Sciatic nerve (tissue), 2 donors: Measurements from ENCODE around the gene ADGRG3. TPM values are rescaled to one million over a fixed set of nuclear protein-coding genes. Genes with fewer than 3 reads are reported as not detected.

Experiments
- ATAC-seq: fragments of 200-7000 bp; cut with Tn5 transposase; one replicate; pipeline ENCODE4 v1.9.1; 2020; ENCODE audit warnings: mild to moderate bottlenecking, moderate library complexity
- DNase-seq: peaks from one replicate; pipeline ENCODE4 v3.0.0-alpha.2; 2020; ENCODE audit warnings: low spot score
- intact Hi-C: fragments of 100-400 bp; cut with DNase I; formaldehyde crosslinking; loops from one replicate; pipeline ENCODE4 v1.14.2; 2022
- total RNA-seq: library from RNA; stranded (reverse); fragmentation: NEBNext Ultra II Directional; extraction: Animal tissue kit (Norgen Biotek cat#: 25700); gene quantifications from one replicate; pipeline ENCODE4 v1.2.1, GENCODE V29; 2021
- donor health status: DM: no; HTN: no; CAD: no.
- donor health status: DM: no; HTN: no; CAD: no.

Gene ADGRG3
- total RNA-seq, 1 donor from 2014 or later, result 4.6 TPM

- DNase-seq, result no peak
- no peak for ATAC-seq
- intact Hi-C loops, result no loop called here
These were observed 38.3 kb upstream of the ADGRG3 start for GRCh38 chr16:57629516-57630406.

DNA sequence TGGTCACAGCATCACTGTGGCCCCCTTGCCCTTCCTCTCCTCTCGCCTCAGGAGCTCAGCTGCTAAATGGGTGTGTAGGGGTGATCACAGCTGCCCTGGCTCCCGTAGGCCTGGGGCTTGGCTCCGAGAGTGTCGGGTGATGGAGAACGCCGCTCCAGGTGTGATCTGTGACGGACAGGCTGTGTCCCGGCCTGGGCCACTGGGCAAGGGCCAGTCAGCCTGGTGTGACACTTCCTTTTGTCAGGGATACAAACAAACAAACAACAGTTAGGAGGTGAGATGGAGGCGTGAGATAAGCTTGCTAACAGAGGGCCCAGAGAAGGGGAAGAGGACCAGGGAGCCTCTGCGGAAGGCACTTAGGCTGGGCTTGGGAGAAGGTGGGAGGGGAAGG lies 37.7 kb upstream of the ADGRG3 start:
- intact Hi-C loops, result no loop called here
- no peak for ATAC-seq
- no peak for DNase-seq

- ATAC-seq, result no peak
- DNase-seq, result no peak
These were observed 36.9 kb upstream of the ADGRG3 start for GRCh38 chr16:57630931-57631845.

GRCh38 chr16:57632568-57632967 lies 35.5 kb upstream of the ADGRG3 start:
- intact Hi-C loops, result no loop called here
- ATAC-seq, result no peak

More at GRCh38 chr16:57630931-57631845, 36.9 kb upstream of the ADGRG3 start:
- intact Hi-C loops, result no loop called here

DNA sequence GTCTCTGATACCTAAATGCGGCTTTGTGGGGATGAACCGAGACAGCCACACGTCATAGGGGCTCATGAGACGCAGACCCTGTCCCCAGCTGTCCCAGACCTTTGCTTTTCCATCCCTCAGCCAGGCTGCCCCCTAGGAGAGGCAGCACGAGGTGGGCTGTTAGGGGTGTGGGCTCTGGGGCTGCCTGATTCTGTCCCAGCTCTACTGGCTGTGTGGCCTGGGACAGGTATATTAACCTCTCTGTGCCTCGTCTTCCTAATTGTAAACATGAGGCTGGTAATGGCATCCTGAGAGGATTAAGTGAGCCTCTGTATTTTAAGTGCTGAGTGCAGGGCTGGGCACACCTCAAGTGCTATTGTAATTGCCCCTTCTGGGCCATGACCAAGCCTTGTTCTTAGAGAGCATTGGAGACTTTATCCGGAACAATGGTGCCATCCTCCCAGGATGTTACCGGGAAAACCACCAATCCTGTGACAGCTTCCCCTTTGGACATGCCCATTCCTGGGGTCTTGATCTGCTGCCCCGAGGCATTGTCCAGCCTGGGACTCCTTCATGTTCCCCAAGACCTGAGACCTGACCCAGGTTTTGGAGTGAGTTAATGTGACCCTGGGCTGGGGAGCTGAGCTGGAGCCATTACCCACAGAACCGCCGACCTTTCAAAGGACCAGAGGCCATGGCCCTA lies 34.6 kb upstream of the ADGRG3 start:
- no peak for DNase-seq
- intact Hi-C loops, result no loop called here

More at GRCh38 chr16:57632568-57632967, 35.5 kb upstream of the ADGRG3 start:
- no peak for DNase-seq

GRCh38 chr16:57634171-57634570 lies 33.9 kb upstream of the ADGRG3 start:
- intact Hi-C loops, result no loop called here
- DNase-seq, result no peak
- ATAC-seq, result no peak

More for the DNA sequence above, 34.6 kb upstream of the ADGRG3 start:
- no peak for ATAC-seq

- ATAC-seq (no peak), DNase-seq (no peak)
- intact Hi-C loops, result no loop called here
These were observed 32.6 kb upstream of the ADGRG3 start for GRCh38 chr16:57635266-57636097.

GRCh38 chr16:57636184-57636583 lies 31.9 kb upstream of the ADGRG3 start:
- no peak for ATAC-seq
- intact Hi-C loops, result no loop called here

DNA sequence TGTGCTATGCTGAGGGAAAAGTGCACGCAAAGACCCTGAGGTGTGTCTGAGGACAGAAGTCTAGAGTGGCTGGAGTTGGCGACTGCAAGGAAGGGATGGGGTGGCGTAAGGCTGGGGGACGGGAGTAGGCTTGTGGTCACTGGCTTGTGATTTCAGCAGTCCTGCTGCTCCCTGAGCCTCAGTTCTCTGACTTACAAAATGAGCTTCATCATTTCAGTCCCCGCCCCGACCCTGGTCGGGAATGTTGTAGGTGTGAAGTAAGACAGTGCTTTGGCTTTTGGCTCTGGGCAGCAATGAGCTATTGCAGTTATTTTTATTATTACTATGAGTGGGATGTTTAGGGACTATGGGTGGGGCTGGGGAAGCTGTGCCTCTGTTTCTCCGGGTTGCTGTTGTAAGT lies 31.1 kb upstream of the ADGRG3 start:
- ATAC-seq, result peak; percentile 33
- no peak for DNase-seq

More at GRCh38 chr16:57636184-57636583, 31.9 kb upstream of the ADGRG3 start:
- DNase-seq, result no peak

GRCh38 chr16:57637424-57637823 lies 30.7 kb upstream of the ADGRG3 start:
- intact Hi-C loops, result no loop called here
- DNase-seq (no peak), ATAC-seq (peak; percentile 50)

More for the DNA sequence above, 31.1 kb upstream of the ADGRG3 start:
- intact Hi-C loops, result no loop called here

GRCh38 chr16:57637965-57638364 lies 30.1 kb upstream of the ADGRG3 start:
- DNase-seq, result no peak
- intact Hi-C loops, result loop anchor here (2.0 kb wide), 1 partner anchor 67 kb away; no protein-coding TSS in a partner anchor
- ATAC-seq, result no peak

GRCh38 chr16:57638381-57638780 lies 29.7 kb upstream of the ADGRG3 start:
- ATAC-seq (no peak), DNase-seq (no peak)
- intact Hi-C loops, result loop anchor here (2.0 kb wide), 1 partner anchor 68 kb away; no protein-coding TSS in a partner anchor

DNA sequence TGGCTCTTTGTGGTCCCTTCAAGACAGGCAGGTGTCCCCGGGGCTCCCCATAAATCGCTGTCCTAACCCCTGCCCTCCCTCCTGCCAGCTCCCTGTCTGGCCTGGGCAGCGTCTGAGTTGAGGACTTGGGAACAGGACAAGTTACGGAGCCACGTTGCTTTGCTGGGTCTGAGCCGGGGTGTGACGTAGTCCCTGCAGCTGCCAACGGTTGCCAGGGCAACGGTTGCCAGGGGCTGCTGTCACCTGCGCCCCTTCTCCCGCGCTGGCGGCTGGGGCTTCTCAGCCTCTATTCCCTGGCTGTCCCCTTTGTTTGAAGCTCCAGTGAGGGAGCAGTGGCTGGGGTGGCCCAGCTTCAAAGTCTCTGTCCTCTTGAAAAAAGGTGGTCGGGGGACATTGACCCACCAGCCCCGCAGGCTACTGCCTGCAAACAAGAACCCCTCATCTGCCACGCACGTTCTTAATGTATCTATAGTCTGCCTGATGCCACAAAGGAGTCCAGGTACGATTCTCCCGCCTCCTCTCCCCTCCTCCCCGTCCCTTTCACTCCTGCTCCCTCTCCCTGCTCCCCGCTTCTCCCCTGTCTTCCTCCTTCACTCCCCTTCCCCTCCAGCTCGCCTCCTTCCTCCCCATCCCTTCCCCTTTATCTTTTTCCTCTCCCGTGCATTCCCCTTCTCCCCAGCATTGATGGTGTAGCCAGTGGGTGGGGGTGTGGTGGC lies 28.8 kb upstream of the ADGRG3 start:
- ATAC-seq (no peak), DNase-seq (no peak)
- intact Hi-C loops, result loop anchor here (2.0 kb wide), 1 partner anchor 69 kb away; no protein-coding TSS in a partner anchor

DNA sequence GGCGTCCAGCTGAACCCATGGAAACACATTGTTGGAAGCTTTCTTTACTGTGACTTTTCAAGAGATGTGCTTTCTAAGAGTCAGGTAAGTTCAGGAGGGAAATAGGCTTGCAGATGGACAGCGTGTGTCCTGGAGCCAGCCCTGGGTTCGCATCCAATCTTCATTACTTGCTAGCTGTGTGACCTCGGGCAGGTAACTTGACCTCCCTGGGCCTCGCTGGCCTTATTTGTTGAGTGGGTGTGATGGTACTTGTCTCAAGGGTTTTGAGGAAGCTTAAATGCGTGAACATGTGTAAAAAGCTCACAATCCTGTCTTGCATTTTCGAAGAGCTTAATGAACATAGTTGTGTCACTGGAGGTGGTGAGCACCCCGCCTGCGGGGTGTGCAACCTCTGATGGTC lies 27.9 kb upstream of the ADGRG3 start:
- no peak for ATAC-seq
- intact Hi-C loops, result no loop called here
- DNase-seq, result no peak

DNA sequence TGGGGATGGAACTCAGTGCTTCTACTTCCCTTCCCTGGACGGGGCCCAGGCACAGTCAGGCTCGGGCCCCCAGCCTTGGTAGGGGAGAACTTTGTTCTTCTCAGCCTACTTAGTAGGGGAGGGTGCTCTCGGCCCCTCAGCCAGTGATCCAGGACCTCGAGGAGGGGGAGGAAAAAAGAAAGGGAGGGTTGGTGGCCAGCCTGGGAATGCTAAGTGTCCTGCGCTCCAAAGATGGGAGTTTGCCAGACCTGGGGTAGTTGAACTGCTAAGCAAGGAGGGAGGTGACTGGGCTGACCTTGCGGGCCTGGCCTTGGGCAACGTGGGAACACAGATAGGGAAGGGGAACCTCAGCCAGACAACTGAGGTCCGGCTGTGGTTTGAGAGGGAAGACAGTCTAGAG lies 27.5 kb upstream of the ADGRG3 start:
- intact Hi-C loops, result no loop called here
- ATAC-seq (no peak), DNase-seq (no peak)

DNA sequence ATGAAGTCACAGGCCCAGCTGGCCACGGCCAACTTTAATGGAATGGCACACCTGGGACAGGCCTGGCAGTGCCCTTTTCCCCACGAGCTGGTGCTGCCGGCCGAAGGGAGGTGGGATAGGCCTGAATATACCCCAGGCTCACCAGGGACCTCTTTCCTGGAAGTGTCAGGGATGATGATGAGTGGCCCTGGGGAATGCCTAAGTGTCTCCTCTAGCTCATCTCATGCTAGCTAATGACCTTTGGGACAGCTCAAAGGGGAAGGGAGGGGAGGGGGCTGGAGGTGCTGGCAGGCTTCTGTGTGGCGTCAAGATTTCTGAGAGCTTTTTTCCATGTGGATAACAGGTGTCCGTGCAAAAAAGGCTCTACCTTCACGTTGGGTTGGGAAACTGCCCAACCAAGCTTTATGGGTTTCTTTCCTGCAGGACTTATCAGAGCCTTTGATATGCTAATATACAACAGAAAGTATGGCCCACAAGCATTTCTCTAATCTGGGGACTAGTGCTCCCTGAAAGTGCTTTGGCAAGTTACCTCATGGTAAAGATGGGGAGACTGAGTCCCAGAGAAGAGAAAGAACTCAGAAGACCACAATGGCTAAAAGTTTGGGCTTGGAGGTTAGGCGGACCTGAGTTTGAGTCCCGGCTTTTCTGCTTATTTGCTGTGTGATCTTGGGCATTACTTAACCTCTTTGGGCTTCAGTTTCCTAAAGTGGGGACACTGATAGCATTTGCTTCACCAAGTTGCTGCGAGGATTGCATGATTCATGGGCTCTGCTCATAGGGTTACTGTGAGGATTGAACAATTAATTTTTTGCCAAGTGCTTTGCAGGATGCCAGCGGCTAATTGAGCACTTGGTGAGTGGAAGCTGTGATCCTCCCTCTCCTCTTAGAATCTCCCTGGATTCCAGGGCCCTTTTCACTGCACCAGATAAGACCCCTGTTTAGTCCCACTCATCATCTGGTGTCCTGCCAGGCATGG lies 25.7 kb upstream of the ADGRG3 start:
- no peak for DNase-seq
- ATAC-seq, result no peak
- intact Hi-C loops, result no loop called here
